MM.1S (cell line): ENCODE data around the gene RILPL1.
"Not testable (repeated sequence)": the region's sequence is repeated elsewhere in the genome, so short reads cannot be mapped to it uniquely, and the experiment has no call there.

Source experiments
- DNase-seq: peaks from one replicate; pipeline ENCODE4 v3.0.0-alpha.2; 2015
- H2AFZ ChIP-seq: fragments of 300-600 bp; sonication (generic); 2 replicates; pipeline ENCODE4 v1.6.0; 2016; ENCODE audit warnings: antibody characterized with exemption, low read length
- H3F3A ChIP-seq: fragments of 300-600 bp; sonication (generic); 2 replicates; pipeline ENCODE4 v1.6.1; 2016; ENCODE audit warnings: mild to moderate bottlenecking, antibody characterized with exemption, low read length, moderate library complexity, mixed read lengths; ENCODE audit not compliant: insufficient read depth
- H3K27ac ChIP-seq: fragments of 300-600 bp; sonication (generic); 2 replicates; pipeline ENCODE4 v1.5.1; 2016; ENCODE audit warnings: mild to moderate bottlenecking, low read length
- H3K27me3 ChIP-seq: fragments of 300-600 bp; sonication (generic); replicated peaks from 2 replicates; pipeline ENCODE4 v1.6.0; 2016; ENCODE audit warnings: low read length; ENCODE audit not compliant: insufficient read depth
- H3K36me3 ChIP-seq: fragments of 300-600 bp; sonication (generic); replicated peaks from 2 replicates; pipeline ENCODE4 v1.6.1; 2016; ENCODE audit warnings: mild to moderate bottlenecking, low read length, mixed read lengths; ENCODE audit not compliant: insufficient read depth
- H3K4me1 ChIP-seq: fragments of 300-600 bp; sonication (generic); 2 replicates; pipeline ENCODE4 v1.6.1; 2016; ENCODE audit warnings: low read length, mixed read lengths
- H3K4me2 ChIP-seq: fragments of 300-600 bp; sonication (generic); 2 replicates; pipeline ENCODE4 v1.6.0; 2016; ENCODE audit warnings: low read depth, low read length
- H3K4me3 ChIP-seq: fragments of 300-600 bp; sonication (generic); 2 replicates; pipeline ENCODE4 v1.5.1; 2016; ENCODE audit warnings: low read length, mixed read lengths
- H3K79me2 ChIP-seq: fragments of 300-600 bp; sonication (generic); 2 replicates; pipeline ENCODE4 v1.6.1; 2016; ENCODE audit warnings: mixed run types, low read length, mixed read lengths
- H3K9ac ChIP-seq: fragments of 300-600 bp; sonication (generic); 2 replicates; pipeline ENCODE4 v1.6.1; 2016; ENCODE audit warnings: low read length, mixed read lengths
- H3K9me2 ChIP-seq: fragments of 300-600 bp; sonication (generic); replicated peaks from 2 replicates; pipeline ENCODE4 v1.6.1; 2016; ENCODE audit warnings: mild to moderate bottlenecking, low read length, mixed read lengths; ENCODE audit not compliant: insufficient read depth
- H3K9me3 ChIP-seq: fragments of 300-600 bp; sonication (generic); replicated peaks from 2 replicates; pipeline ENCODE4 v1.6.1; 2016; ENCODE audit warnings: mild to moderate bottlenecking, low read length, mixed read lengths; ENCODE audit not compliant: insufficient read depth
- H4K20me1 ChIP-seq: fragments of 300-600 bp; sonication (generic); 2 replicates; pipeline ENCODE4 v1.6.1; 2016; ENCODE audit warnings: mild to moderate bottlenecking, low read length, moderate library complexity, mixed read lengths; ENCODE audit not compliant: insufficient read depth
- EZH2 ChIP-seq: fragments of 300-600 bp; sonication (generic); optimal IDR thresholded peaks from 2 replicates; pipeline ENCODE3; 2017; ENCODE audit warnings: low read depth, mild to moderate bottlenecking, antibody characterized with exemption, low read length, mixed read lengths
- EZH2phosphoT487 ChIP-seq: fragments of 300-600 bp; sonication (generic); IDR thresholded peaks from 2 replicates; pipeline ENCODE4 v1.6.1; 2018; ENCODE audit warnings: antibody characterized with exemption, low read length
- TF ChIP-seq, protein P1 (sequence below): fragments of 300-600 bp; sonication (generic); IDR thresholded peaks from 2 replicates; pipeline ENCODE4 v1.5.1; 2016; ENCODE audit warnings: antibody characterized with exemption, low read length, mixed read lengths

RILPL1 gene

DNA sequence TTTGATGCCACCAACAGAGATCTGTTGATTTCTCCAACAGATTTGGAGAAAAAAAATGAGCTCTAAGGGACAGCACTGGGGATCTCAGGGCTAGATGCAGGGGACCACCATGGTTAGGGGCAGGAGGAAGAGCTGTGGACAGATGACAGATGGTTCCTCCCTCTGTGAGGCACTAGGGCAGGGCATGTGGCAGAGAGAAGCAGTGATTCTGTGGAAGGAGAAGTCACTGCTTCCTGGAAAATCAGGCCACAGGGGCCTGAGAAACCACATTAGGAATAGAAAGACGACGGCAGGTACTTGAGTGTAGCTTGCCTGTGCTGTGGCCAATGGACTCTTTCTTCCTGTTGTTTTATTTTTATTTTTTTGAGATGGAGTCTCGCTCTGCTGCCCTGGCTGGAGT lies 25.9 kb upstream of the RILPL1 start:
- Histone ChIP-seq H4K20me1 (no peaks in the 10 kb centered on the region), H3K4me2 (no peak overlapping the region), H3K4me3 (no peak overlapping the region), H3K9ac (no peak overlapping the region), H3K27me3 (no peaks in the 10 kb centered on the region), H2AFZ (no peak overlapping the region), H3K4me1 (no peaks in the 10 kb centered on the region), H3K36me3 (no peaks in the 10 kb centered on the region), H3K79me2 (no peaks in the 10 kb centered on the region), H3K9me3 (no peaks in the 10 kb centered on the region), H3K9me2 (no peaks in the 10 kb centered on the region), H3F3A (no peaks in the 10 kb centered on the region), H3K27ac (no peak overlapping the region)
- TF ChIP-seq EZH2phosphoT487 (no peak), EZH2 (no peak)
- TF ChIP-seq, protein P1, sequence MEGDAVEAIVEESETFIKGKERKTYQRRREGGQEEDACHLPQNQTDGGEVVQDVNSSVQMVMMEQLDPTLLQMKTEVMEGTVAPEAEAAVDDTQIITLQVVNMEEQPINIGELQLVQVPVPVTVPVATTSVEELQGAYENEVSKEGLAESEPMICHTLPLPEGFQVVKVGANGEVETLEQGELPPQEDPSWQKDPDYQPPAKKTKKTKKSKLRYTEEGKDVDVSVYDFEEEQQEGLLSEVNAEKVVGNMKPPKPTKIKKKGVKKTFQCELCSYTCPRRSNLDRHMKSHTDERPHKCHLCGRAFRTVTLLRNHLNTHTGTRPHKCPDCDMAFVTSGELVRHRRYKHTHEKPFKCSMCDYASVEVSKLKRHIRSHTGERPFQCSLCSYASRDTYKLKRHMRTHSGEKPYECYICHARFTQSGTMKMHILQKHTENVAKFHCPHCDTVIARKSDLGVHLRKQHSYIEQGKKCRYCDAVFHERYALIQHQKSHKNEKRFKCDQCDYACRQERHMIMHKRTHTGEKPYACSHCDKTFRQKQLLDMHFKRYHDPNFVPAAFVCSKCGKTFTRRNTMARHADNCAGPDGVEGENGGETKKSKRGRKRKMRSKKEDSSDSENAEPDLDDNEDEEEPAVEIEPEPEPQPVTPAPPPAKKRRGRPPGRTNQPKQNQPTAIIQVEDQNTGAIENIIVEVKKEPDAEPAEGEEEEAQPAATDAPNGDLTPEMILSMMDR, result no peak
- DNase-seq, result no peak

DNA sequence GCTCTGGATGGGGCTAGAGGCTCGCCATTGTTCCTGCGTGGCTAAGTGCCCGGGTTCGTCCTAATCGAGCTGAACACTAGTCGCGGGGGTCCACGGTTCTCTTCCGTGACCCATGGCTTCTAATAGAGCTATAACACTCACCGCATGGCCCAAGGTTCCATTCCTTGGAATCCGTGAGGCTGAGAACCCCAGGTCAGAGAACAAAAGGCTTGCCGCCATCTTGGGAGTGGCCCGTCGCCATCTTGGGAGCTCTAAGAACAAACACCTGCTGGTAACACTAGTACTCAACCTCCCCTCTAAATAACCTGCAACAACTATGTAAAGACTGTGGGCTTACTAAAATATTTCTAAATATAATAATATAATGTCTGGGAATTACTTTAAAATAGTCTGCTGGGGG lies 25.0 kb upstream of the RILPL1 start:
- not testable (repeated sequence) for H3K9ac ChIP-seq, H3K4me3 ChIP-seq, H3K27me3 ChIP-seq, H3K9me2 ChIP-seq, H2AFZ ChIP-seq, H3F3A ChIP-seq, H3K36me3 ChIP-seq, DNase-seq, H3K4me1 ChIP-seq, H3K79me2 ChIP-seq, H3K4me2 ChIP-seq, H3K27ac ChIP-seq, H3K9me3 ChIP-seq, H4K20me1 ChIP-seq

DNA sequence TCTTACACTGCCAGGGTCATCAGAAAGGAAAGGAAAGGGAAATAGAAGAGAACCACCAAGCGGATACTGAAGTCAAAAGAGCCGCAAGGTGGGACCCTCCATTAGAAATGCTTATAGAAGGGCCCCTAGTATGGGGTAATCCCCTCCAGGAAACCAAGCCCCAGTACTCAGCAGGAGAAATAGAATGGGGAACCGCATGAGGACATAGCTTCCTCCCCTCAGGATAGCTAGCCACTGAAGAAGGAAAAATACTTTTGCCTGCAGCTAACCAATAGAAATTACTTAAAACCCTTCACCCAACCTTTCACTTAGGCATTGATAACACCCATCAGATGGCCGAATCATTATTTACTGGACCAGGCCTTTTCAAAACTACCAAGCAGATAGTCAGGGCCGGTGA lies 21.3 kb upstream of the RILPL1 start:
- not testable (repeated sequence) for H3K27ac ChIP-seq, H4K20me1 ChIP-seq, H3K79me2 ChIP-seq, H3K4me1 ChIP-seq, DNase-seq, H3K4me2 ChIP-seq, H3K36me3 ChIP-seq, H3K9ac ChIP-seq, H2AFZ ChIP-seq, H3K9me2 ChIP-seq, H3K4me3 ChIP-seq, H3K27me3 ChIP-seq, H3K9me3 ChIP-seq, H3F3A ChIP-seq

DNA sequence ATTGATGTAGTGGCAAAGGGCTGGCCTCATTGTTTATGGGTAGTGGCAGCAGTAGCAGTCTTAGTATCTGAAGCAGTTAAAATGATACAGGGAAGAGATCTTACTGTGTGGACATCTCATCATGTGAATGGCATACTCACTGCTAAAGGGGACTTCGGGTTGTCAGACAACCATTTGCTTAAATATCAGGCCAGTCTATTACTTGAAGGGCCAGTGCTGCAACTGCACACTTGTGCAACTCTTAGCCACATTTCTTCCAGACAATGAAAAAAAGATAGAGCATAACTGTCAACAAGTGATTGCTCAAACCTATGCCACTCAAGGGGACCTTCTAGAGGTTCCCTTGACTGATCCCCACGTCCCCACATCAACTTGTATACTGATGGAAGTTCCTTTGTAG lies 20.6 kb upstream of the RILPL1 start:
- H3K27ac ChIP-seq, H4K20me1 ChIP-seq, H3K36me3 ChIP-seq, H3K79me2 ChIP-seq, H3K9ac ChIP-seq, H3K4me3 ChIP-seq, H3F3A ChIP-seq, H3K4me2 ChIP-seq, H3K4me1 ChIP-seq, DNase-seq, H2AFZ ChIP-seq, H3K9me2 ChIP-seq, H3K9me3 ChIP-seq, H3K27me3 ChIP-seq: not testable (repeated sequence)

DNA sequence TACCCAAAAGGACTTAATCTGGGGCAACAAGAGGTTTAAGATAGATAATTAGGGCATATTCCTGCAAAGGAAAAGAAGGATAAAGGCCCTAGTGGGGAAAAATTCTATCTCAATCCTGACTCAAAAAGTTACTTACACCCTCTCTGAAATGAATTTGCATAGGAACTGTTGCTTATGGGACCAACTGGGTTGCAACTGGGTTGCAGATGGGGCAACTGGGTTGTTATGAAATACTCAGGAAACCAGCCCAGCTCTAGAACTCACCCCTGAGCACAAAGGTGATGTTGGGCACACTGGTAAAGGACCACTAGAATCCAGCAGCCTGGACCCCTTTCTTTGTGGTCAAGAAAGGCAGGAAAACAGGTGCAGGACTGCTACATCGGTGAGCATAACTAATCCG lies 17.2 kb upstream of the RILPL1 start:
- no peaks in the 10 kb centered on the region for H3K9me2 ChIP-seq
- no peaks in the 10 kb centered on the region for H3K27me3 ChIP-seq
- no peak overlapping the region for H3K27ac ChIP-seq
- no peaks in the 10 kb centered on the region for H3K9me3 ChIP-seq
- no peaks in the 10 kb centered on the region for H3K36me3 ChIP-seq
- TF ChIP-seq EZH2phosphoT487 (no peak), EZH2 (no peak)
- TF ChIP-seq, protein P1, result no peak
- no peak overlapping the region for H3K4me3 ChIP-seq
- H3F3A ChIP-seq, result no peaks in the 10 kb centered on the region
- no peaks in the 10 kb centered on the region for H3K79me2 ChIP-seq
- H3K4me2 ChIP-seq, result no peak overlapping the region
- no peak overlapping the region for H2AFZ ChIP-seq
- H3K4me1 ChIP-seq, result no peaks in the 10 kb centered on the region
- H4K20me1 ChIP-seq, result no peaks in the 10 kb centered on the region
- no peak overlapping the region for H3K9ac ChIP-seq
- no peak for DNase-seq
